Measurements from ENCODE around the gene CDKL1. TPM values are rescaled to one million over a fixed set of nuclear protein-coding genes. Genes with fewer than 3 reads are reported as not detected.
"Not testable (repeated sequence)": the region's sequence is repeated elsewhere in the genome, so short reads cannot be mapped to it uniquely, and the experiment has no call there.

Gene CDKL1
- total and polyA plus RNA-seq, 5 donors from 2014 or later: 2.9 to 6.5 (median 4.9) TPM

DNA sequence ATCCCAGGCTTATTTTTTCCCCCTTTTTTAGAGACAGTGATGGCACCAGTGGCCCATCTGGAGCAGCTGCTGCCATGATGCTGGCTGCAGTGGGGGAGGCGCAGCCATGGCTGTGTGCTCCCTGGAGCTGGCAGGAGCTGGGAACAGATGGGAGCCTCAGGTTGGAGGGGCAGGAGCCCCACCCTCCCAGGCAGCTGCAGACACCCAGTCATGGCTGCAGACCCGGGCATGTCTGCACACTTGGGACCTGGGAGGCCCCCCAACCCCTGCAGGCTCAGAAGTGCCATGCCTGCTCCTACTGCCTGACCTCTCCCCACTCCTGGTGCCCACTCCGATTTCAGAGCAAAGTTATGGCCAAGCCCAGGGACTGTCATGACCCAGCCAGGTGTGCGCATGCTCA lies 25.1 kb downstream of the CDKL1 start:
- no peaks in the 10 kb centered on the region for H3K36me3 ChIP-seq (ENCODE audit: control insufficient read depth, insufficient read depth, low read length)
- H3K27me3 ChIP-seq (ENCODE audit: control insufficient read depth, insufficient read depth, low read length): no peaks in the 10 kb centered on the region
- no peaks in the 10 kb centered on the region for H3K9me3 ChIP-seq (ENCODE audit: control insufficient read depth in 2 of 2, low read length in 2 of 2)
- H3K4me3 Mint-ChIP-seq: no peak overlapping the region
- H3K27me3 Mint-ChIP-seq: no peaks in the 10 kb centered on the region
- ATAC-seq (ENCODE audit: low read depth in 2 of 2) (no peak), DNase-seq (no peak)
- H3K27ac ChIP-seq (ENCODE audit: insufficient read depth, low read length, poor library complexity, severe bottlenecking): no peak overlapping the region
- H3K4me1 Mint-ChIP-seq: peaks cover 0 to 4% (median 1%) of the 10 kb centered on the region in 4 donors
- peak overlapping the region in 1 of 3 donors; percentile 38 for H3K27ac Mint-ChIP-seq
- no peaks in the 10 kb centered on the region for H3K36me3 Mint-ChIP-seq
- H3K4me1 ChIP-seq (ENCODE audit: control insufficient read depth, insufficient read depth, low read length, poor library complexity, severe bottlenecking): no peaks in the 10 kb centered on the region
- H3K9me3 Mint-ChIP-seq: peaks cover 0 to 2% (median 0%) of the 10 kb centered on the region in 7 donors
- no peak overlapping the region for H3K4me3 ChIP-seq (ENCODE audit: low read depth, low read length)

- Mint-ChIP-seq H3K4me1 (peaks cover 6 to 25% (median 19%) of the 10 kb centered on the region in 4 donors), H3K27me3 (no peaks in the 10 kb centered on the region), H3K9me3 (peaks cover 0 to 2% (median 0%) of the 10 kb centered on the region in 7 donors), H3K27ac (peak overlapping the region; percentile 1 to 87 (median 16)), H3K36me3 (no peaks in the 10 kb centered on the region), H3K4me3 (peak overlapping the region in 1 of 4 donors; percentile 5)
- Histone ChIP-seq H3K9me3 (ENCODE audit: control insufficient read depth in 2 of 2, low read length in 2 of 2) (no peaks in the 10 kb centered on the region), H3K4me1 (ENCODE audit: control insufficient read depth, insufficient read depth, low read length, poor library complexity, severe bottlenecking) (peaks cover 12% of the 10 kb centered on the region), H3K36me3 (ENCODE audit: control insufficient read depth, insufficient read depth, low read length) (no peaks in the 10 kb centered on the region), H3K27ac (ENCODE audit: insufficient read depth, low read length, poor library complexity, severe bottlenecking) (no peak overlapping the region), H3K27me3 (ENCODE audit: control insufficient read depth, insufficient read depth, low read length) (no peaks in the 10 kb centered on the region), H3K4me3 (ENCODE audit: low read depth, low read length) (no peak overlapping the region)
- DNase-seq: no peak
- ATAC-seq (ENCODE audit: low read depth in 2 of 2): no peak
Observed at GRCh38 chr14:50366589-50366988, 30.1 kb downstream of the CDKL1 start.

GRCh38 chr14:50366115-50366514 lies 30.6 kb downstream of the CDKL1 start:
- H3K36me3 ChIP-seq (ENCODE audit: control insufficient read depth, insufficient read depth, low read length): no peaks in the 10 kb centered on the region
- peaks cover 6 to 29% (median 19%) of the 10 kb centered on the region in 4 donors for H3K4me1 Mint-ChIP-seq
- H3K36me3 Mint-ChIP-seq: no peaks in the 10 kb centered on the region
- DNase-seq (no peak), ATAC-seq (ENCODE audit: low read depth in 2 of 2) (no peak)
- H3K27me3 Mint-ChIP-seq: no peaks in the 10 kb centered on the region
- H3K4me1 ChIP-seq (ENCODE audit: control insufficient read depth, insufficient read depth, low read length, poor library complexity, severe bottlenecking): peaks cover 12% of the 10 kb centered on the region
- H3K4me3 ChIP-seq (ENCODE audit: low read depth, low read length): no peak overlapping the region
- no peak overlapping the region for H3K27ac ChIP-seq (ENCODE audit: insufficient read depth, low read length, poor library complexity, severe bottlenecking)
- peak overlapping the region; percentile 1 to 80 (median 16) for H3K27ac Mint-ChIP-seq
- no peaks in the 10 kb centered on the region for H3K9me3 ChIP-seq (ENCODE audit: control insufficient read depth in 2 of 2, low read length in 2 of 2)
- H3K4me3 Mint-ChIP-seq: peak overlapping the region in 1 of 4 donors; percentile 5
- no peaks in the 10 kb centered on the region for H3K27me3 ChIP-seq (ENCODE audit: control insufficient read depth, insufficient read depth, low read length)
- H3K9me3 Mint-ChIP-seq: peaks cover 0 to 2% (median 0%) of the 10 kb centered on the region in 7 donors

- H3K4me1 ChIP-seq (ENCODE audit: control insufficient read depth, insufficient read depth, low read length, poor library complexity, severe bottlenecking): peaks cover 12% of the 10 kb centered on the region
- not testable (repeated sequence) for H3K4me3 ChIP-seq (ENCODE audit: low read depth, low read length); H3K9me3 Mint-ChIP-seq; DNase-seq; H3K36me3 Mint-ChIP-seq; H3K36me3 ChIP-seq (ENCODE audit: control insufficient read depth, insufficient read depth, low read length); H3K9me3 ChIP-seq (ENCODE audit: control insufficient read depth in 2 of 2, low read length in 2 of 2); H3K27ac ChIP-seq (ENCODE audit: insufficient read depth, low read length, poor library complexity, severe bottlenecking); ATAC-seq (ENCODE audit: low read depth in 2 of 2); H3K4me3 Mint-ChIP-seq; H3K27me3 ChIP-seq (ENCODE audit: control insufficient read depth, insufficient read depth, low read length); H3K27me3 Mint-ChIP-seq
- Mint-ChIP-seq H3K4me1 (peaks cover 6 to 32% (median 22%) of the 10 kb centered on the region in 4 donors), H3K27ac (peak overlapping the region; percentile 16 to 80 (median 48))
Observed at GRCh38 chr14:50365572-50365971, 31.1 kb downstream of the CDKL1 start.

DNA sequence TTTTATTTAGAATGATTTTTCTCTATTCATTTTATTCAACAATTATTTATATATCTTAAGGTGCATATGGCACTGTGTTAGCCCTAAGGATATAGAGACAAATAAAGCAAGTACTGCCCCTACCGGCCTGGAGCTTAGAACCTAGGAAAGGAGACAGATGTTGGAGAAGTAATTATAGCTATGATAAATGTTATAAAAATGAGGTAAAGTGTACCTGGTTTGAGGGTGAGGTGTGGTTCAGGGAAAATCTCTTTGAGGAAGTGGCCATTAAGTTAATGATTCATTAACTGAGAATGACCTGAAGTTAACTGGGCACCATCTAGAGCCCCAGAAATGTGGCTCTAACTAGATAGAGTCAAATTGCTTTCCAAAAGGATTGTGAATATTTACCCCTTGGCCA lies 31.9 kb downstream of the CDKL1 start:
- no peaks in the 10 kb centered on the region for H3K9me3 Mint-ChIP-seq
- no peak overlapping the region for H3K4me3 Mint-ChIP-seq
- DNase-seq: no peak
- H3K27me3 ChIP-seq (ENCODE audit: control insufficient read depth, insufficient read depth, low read length): no peaks in the 10 kb centered on the region
- peaks cover 6 to 36% (median 26%) of the 10 kb centered on the region in 4 donors for H3K4me1 Mint-ChIP-seq
- H3K27me3 Mint-ChIP-seq: no peaks in the 10 kb centered on the region
- no peak for ATAC-seq (ENCODE audit: low read depth in 2 of 2)
- no peaks in the 10 kb centered on the region for H3K9me3 ChIP-seq (ENCODE audit: control insufficient read depth in 2 of 2, low read length in 2 of 2)
- H3K36me3 Mint-ChIP-seq: no peaks in the 10 kb centered on the region
- no peak overlapping the region for H3K27ac ChIP-seq (ENCODE audit: insufficient read depth, low read length, poor library complexity, severe bottlenecking)
- H3K4me3 ChIP-seq (ENCODE audit: low read depth, low read length): no peak overlapping the region
- H3K27ac Mint-ChIP-seq: no peak overlapping the region
- peaks cover 12% of the 10 kb centered on the region for H3K4me1 ChIP-seq (ENCODE audit: control insufficient read depth, insufficient read depth, low read length, poor library complexity, severe bottlenecking)
- no peaks in the 10 kb centered on the region for H3K36me3 ChIP-seq (ENCODE audit: control insufficient read depth, insufficient read depth, low read length)

DNA sequence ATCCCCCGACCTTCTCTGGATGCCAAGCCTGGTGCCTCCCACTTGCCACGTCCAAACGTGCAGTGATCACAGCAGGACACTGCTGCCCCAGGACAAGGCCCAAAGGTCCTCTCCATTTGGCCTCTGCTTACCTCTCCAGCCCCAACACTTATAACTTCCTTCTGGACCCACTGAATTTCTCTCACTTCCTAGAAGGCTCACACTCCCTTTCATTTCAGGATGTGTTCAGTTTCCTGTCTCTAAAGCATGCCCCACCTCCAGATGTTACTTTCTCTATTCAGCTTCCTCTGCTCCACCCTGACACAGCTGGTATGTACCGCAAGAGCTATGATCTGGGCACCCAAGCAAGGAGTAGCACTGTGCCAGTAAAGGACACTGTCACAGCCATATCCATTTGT lies 33.0 kb downstream of the CDKL1 start:
- H3K36me3 ChIP-seq (ENCODE audit: control insufficient read depth, insufficient read depth, low read length): no peaks in the 10 kb centered on the region
- peaks cover 4% of the 10 kb centered on the region for H3K36me3 Mint-ChIP-seq
- ATAC-seq (ENCODE audit: low read depth in 2 of 2) (peak; percentile 98 to 99), DNase-seq (peak in 2 of 3 donors; percentile 67 to 92)
- peaks cover 12% of the 10 kb centered on the region for H3K4me1 ChIP-seq (ENCODE audit: control insufficient read depth, insufficient read depth, low read length, poor library complexity, severe bottlenecking)
- peak overlapping the region; percentile 80 for H3K27ac ChIP-seq (ENCODE audit: insufficient read depth, low read length, poor library complexity, severe bottlenecking)
- H3K4me3 Mint-ChIP-seq: peak overlapping the region; percentile 88 to 97 (median 90)
- H3K4me1 Mint-ChIP-seq: peaks cover 6 to 36% (median 29%) of the 10 kb centered on the region in 4 donors
- no peaks in the 10 kb centered on the region for H3K27me3 ChIP-seq (ENCODE audit: control insufficient read depth, insufficient read depth, low read length)
- peak overlapping the region; percentile 98 for H3K4me3 ChIP-seq (ENCODE audit: low read depth, low read length)
- no peaks in the 10 kb centered on the region for H3K9me3 Mint-ChIP-seq
- no peaks in the 10 kb centered on the region for H3K9me3 ChIP-seq (ENCODE audit: control insufficient read depth in 2 of 2, low read length in 2 of 2)
- H3K27ac Mint-ChIP-seq: peak overlapping the region; percentile 94 to 99 (median 94)
- no peaks in the 10 kb centered on the region for H3K27me3 Mint-ChIP-seq

DNA sequence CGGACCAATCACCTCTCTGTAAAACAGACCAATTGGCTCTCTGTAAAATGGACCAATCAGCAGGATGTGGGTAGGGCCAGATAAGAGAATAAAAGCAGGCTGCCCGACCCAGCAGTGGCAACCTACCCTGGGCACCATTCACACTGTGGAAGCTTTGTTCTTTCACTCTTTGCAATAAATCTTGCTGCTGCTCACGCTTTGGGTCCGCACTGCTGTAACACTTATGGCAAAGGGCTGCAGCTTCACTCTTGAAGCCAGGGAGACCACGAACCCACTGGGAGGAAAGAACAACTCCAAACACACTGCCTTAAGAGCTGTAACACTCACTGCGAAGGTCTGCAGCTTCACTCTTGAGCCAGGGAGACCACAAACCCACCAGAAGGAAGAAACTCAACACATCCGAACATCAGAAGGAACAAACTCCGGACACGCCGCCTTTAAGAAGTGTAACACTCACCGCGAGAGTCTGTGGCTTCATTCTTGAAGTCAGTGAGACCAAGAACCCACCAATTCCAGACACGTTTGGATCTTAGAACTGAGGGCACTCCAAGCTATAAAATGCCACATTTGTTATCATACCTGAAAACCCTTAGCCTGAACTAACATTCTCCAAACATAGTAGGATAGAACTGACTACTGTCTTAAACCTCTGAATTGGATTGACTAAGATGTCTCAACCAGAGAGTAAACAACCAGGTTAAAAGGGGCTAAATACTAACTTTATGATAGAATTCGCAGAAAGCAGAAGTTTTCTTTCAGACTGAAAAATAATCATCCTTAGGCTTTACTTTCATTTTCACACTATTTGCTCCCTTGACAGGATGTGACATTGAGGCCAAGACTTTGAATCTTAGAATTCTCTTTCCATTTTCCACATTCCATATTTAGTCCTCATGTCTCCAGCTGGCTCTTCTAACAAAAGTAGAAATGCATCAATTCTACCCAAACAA lies 33.6 kb downstream of the CDKL1 start:
- Histone ChIP-seq H3K27ac (ENCODE audit: insufficient read depth, low read length, poor library complexity, severe bottlenecking) (peak overlapping the region; percentile 80), H3K36me3 (ENCODE audit: control insufficient read depth, insufficient read depth, low read length) (peaks cover 3% of the 10 kb centered on the region), H3K4me3 (ENCODE audit: low read depth, low read length) (peak overlapping the region; percentile 98), H3K27me3 (ENCODE audit: control insufficient read depth, insufficient read depth, low read length) (no peaks in the 10 kb centered on the region), H3K9me3 (ENCODE audit: control insufficient read depth in 2 of 2, low read length in 2 of 2) (no peaks in the 10 kb centered on the region), H3K4me1 (ENCODE audit: control insufficient read depth, insufficient read depth, low read length, poor library complexity, severe bottlenecking) (peaks cover 12% of the 10 kb centered on the region)
- ATAC-seq (ENCODE audit: low read depth in 2 of 2): peak; percentile 28 to 29
- Mint-ChIP-seq H3K27me3 (no peaks in the 10 kb centered on the region), H3K27ac (peak overlapping the region; percentile 94 to 99 (median 94)), H3K9me3 (peaks cover 0 to 1% (median 0%) of the 10 kb centered on the region in 7 donors), H3K4me3 (peak overlapping the region; percentile 88 to 97 (median 90)), H3K4me1 (peaks cover 6 to 36% (median 30%) of the 10 kb centered on the region in 4 donors), H3K36me3 (peaks cover 8% of the 10 kb centered on the region)
- DNase-seq: peak in 2 of 3 donors; percentile 39 to 58
